Measurements from ENCODE around the gene MED7. TPM values are rescaled to one million over a fixed set of nuclear protein-coding genes. Genes with fewer than 3 reads are reported as not detected.
"Not testable (repeated sequence)": the region's sequence is repeated elsewhere in the genome, so short reads cannot be mapped to it uniquely, and the experiment has no call there.

MED7 gene, protein sequence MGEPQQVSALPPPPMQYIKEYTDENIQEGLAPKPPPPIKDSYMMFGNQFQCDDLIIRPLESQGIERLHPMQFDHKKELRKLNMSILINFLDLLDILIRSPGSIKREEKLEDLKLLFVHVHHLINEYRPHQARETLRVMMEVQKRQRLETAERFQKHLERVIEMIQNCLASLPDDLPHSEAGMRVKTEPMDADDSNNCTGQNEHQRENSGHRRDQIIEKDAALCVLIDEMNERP
- total RNA-seq = 10.2 TPM
- long read RNA-seq, transcript MED7-201 (2 exons, 2,402 nt) = major isoform, 12 of 13 reads
- long read RNA-seq, partial matches to known transcripts = 1 of 13 reads
- long read RNA-seq, other reads (novel, unspliced or antisense) = 0 of 13 reads

DNA sequence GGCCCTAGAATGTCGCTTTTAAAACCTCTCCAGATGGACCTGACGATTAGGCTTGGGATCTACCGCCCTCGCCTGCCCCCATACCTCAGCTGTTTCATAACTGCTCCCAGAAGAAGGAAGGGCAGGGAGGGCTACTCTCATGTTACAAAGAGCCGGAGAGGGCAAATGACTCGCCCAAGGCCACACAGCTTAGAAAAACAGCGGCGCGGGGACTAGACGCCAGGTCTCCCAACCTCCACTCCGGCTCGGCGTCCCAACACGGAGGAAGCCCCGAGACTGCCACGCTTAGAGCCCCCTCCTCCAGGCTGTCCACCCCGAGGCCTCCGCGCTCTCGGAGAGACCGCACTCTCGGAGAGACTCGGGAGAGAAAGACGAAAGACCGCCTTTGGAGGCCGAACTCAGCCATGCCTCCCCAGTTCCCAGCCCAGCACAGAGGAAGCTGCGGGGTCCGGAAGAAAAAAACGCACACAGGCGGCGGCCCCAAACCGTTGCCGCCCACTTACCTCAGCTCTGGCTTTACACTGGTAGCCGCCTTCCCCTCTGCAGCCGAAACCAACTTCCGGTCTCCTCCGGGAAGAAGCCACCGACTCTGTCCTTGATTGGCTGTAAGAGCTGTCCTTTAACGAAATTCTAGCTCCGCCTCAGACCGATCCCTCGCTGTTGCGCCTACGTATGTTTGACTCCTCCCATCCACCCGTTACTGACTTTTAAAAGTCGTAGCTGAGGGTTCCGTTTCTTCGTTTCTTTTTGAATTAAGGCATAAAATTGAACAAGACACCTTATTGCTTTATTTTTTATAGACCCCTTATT is at the start of gene MED7:
MED7 (minus strand) TSS at position 549 of the 810 bp plus-strand sequence. CDS start 3,434 bp downstream, outside the sequence.
- ATAC-seq (peak; percentile 98), DNase-seq (peak; percentile 90)
- intact Hi-C loops (cut with micrococcal nuclease) = no loop called here

DNA sequence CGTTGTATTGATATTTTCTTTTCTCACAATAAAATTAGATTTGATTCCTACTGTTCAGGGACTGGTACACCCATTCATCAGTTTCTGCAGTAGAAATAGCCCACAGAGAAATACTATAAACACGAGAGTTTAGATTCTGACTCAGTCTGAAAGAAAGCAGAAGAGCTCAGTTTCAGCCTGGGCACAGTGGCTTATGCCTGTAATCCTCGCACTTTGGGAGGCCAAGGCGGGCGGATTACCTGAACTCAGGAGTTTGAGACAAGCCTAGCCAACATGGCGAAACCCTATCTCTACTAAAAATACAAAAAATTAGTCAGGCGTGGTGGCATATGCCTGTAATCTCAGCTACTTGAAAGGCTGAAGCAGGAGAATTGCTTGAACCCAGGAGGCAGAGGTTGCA is 46.6 kb upstream of the MED7 start:
- intact Hi-C loops (cut with micrococcal nuclease) = no loop called here
- no peak for DNase-seq
- ATAC-seq = no peak

DNA sequence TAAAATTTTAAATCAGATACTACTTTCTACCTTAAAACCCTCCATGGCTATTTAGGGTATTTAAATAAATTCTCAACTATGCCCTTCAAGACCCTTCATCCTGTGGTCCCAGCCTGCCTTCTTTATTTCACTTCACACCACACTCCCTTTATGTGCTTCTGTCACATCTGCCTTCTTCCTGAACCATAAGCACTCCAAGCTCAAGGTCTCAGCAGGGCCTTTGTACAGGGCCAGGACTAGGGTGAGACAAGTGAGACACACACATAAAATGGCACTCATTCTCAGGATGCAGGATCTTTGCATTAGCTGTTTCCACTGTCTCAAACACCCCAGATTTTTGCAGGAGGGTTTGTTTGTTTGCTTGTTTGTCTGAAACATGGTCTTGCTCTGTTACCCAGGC is 45.6 kb upstream of the MED7 start:
- ATAC-seq = no peak
- intact Hi-C loops (cut with micrococcal nuclease) = no loop called here
- DNase-seq = no peak

DNA sequence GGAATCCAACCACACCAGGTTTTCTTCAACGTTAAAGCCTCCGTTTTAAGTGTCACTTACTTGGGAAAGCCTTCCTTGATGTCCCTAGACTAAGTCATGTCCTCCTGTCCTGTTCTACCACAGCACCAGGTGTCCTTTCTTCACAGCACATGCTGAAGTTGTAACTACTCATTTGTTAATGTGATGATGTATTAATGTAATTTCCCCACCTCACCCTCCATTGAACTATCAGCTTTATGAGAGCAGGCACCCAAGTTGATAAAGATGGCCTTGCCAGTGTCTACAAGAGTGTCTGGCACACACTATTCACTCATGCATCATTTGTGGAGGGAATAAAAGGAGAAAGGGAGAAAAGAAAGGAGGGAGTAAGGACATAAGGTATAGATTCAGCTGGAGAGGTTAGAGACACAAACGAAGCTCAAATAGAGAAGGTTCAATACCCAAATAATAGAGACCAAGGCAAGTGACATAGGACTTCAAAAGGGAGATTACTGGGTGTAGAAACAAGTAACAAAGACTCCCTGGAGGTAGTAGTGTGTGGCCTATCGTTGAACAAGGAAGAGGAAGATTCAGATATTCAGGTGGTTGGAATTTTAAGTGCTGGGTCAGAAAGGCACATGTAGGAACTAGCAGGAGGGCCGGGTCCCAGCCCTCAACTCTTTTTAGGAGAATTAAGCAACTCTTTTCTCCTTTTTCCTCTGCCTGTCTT is 44.5 kb upstream of the MED7 start:
- no peak for DNase-seq
- intact Hi-C loops (cut with micrococcal nuclease) = no loop called here
- ATAC-seq = no peak

DNA sequence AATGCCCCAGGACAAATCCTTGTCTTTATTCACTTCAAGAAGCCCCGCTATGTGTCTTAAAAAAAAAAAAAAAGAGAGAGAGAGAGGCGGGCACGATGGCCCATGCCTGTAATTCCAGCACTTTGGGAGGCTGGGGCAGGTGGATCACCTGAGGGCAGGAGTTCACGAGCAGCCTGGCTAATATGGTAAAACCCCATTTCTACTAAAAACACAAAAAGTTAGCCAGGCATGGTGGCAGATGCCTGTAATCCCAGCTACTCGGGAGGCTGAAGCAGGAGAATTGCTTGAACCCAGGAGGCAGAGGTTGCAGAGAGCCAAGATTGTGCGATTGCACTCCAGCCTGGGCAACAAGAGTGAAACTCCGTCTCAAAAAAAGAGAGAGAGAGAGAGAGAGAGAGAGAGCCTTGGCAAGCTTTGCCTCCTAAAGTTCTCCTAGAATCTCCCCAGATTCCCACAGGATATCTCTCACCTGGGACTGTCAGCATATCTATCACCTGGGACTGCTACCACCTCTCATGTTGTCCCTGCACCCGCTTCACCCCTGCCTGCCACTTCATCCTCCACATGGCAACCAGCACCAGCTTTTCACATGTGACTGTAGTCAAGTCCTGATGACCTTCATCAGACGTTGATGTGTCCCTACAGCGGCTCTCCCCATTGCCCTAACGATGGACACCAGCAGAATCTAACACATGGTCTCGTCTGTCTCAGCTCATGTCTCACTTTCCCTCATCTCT is 43.8 kb upstream of the MED7 start:
- DNase-seq = no peak
- intact Hi-C loops (cut with micrococcal nuclease) = no loop called here

DNA sequence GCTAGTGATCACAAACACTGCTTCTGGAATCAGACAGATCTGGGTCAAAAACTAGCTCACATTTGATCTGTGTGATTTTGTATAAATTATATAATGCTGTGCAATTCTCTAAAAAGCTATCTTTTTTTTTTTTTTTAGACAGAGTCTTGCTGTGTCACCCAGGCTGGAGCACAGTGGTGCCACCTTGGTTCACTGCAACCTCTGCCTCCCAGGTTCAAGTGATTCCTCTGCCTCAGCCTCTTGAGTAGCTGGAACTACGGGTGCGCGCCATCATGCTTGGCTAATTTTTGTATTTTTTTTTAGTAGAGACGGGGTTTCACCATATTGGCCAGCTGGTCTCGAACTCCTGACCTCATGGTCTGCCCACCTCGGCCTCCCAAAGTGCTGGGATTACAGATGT is 42.5 kb upstream of the MED7 start:
- intact Hi-C loops (cut with micrococcal nuclease); DNase-seq; ATAC-seq: not testable (repeated sequence)

More for the DNA sequence above, 43.8 kb upstream of the MED7 start:
- ATAC-seq = no peak

DNA sequence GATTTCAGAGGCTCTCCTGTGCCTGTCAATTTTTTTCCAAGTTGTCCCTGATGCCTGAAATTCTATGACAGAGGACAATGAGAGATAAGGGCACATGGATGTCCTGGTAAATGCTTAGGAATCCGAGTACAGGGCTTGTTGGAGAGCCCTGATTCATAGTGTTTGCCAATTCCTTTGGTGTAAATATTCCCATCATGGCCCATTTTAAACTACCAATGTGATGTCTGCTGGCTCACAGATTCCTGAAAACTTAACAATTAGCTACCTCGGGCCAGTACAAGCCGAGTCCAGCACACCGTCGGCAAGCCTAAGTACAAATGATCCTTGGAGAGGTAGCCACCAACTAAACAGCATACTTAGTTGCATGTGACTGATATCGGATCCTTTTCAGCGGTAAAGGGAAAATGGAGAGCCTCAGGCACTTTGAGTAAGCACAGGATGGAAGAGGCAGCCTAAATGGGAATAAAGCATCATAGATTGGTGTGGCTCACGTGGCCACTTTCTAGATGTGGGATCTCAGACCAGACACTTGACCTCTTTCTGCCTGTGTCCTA is 41.5 kb upstream of the MED7 start:
- no peak for DNase-seq
- ATAC-seq = no peak
- intact Hi-C loops (cut with micrococcal nuclease) = no loop called here

DNA sequence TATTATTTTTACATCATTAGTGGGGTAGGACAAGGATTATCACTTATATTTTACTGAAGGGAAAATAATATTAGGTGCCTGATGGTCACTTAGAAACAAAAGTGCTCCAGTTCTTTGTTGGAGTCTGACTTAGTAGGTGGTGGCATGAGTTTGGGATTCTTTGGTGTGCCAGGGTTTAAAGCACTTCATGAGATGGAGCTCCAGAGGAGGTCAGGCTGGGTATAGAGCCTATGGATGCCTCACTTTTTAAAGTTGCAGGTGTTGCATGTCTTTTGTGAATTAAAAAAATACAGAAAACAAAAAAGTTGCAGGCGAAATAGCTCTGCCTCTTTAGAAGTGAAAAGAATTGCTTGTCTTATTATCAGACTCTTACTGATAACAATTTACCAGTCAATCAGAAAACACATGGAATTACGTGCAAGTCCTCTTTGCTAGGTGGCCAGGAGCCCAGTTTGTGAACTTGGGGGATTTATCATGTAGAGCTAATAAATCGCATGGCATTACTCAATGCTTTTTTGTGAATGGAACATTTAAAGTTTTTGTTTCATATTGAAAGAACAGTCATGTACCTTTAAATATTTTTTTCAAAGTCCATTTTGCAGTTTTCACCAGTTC is 39.6 kb upstream of the MED7 start:
- DNase-seq (no peak), ATAC-seq (no peak)
- intact Hi-C loops (cut with micrococcal nuclease) = no loop called here

DNA sequence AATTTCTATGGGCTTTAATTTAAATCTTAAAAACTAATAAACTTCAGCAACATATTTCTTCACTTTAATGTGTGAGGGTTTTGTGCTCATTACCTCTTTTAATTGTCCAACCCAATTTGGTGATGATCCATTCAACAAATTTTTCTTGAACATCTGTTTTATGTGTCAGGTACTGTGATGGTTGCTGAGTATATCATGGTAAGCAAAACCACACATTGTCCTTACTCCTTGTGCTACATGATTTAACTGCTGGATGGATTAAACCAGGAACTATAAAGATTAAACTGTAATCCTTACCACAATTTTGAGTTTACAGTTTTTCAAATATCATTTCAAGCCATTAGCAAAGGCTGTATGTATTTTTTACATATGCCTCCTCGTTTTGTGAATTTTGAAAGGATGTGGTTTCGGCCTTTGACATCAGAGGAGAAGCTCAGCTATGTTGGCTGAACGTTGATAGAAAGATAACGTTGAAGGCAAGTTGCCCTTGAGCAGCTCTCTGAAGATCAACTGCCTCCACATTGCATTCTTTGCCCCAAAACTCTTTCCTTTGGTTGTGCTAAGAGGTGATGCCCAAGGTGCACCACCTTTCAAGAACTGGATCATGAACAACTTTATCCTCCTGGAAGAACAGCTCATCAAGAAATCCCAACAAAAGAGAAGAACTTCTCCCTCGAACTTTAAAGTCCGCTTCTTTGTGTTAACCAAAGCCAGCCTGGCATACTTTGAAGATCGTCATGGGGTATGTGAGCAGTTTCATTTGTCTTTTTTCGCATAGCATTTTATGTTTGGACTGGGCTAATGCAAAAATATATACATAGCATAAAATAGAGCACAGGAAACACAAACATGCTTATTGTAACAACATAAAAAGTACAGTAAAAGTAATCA is 38.0 kb upstream of the MED7 start, which contains the start of gene ITK:
ITK (plus strand) TSS at position 467 of the 891 bp plus-strand sequence; CDS start at position 605, 138 bp downstream.
- intact Hi-C loops (cut with micrococcal nuclease) = no loop called here
- ATAC-seq (no peak), DNase-seq (no peak)

DNA sequence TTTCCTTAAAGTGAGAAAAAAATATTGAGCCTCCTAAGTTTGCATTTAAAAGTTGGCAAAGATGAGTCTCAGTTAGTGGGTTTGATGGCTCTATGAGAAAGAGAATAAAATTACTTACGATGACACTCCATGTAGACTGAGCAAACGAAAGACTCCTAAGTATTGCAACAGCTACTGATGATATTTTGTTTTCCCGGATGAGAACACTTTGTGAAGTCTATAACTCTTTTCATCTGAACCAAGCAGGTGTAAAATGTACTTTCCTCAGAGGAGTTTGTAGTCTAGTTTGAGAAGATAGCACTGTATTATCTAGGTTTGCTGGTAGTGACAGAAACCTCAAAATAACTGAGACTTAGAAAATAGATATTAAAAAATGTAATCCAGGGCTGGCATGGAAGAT is 36.3 kb upstream of the MED7 start:
- intact Hi-C loops (cut with micrococcal nuclease) = no loop called here
- ATAC-seq (no peak), DNase-seq (no peak)

DNA sequence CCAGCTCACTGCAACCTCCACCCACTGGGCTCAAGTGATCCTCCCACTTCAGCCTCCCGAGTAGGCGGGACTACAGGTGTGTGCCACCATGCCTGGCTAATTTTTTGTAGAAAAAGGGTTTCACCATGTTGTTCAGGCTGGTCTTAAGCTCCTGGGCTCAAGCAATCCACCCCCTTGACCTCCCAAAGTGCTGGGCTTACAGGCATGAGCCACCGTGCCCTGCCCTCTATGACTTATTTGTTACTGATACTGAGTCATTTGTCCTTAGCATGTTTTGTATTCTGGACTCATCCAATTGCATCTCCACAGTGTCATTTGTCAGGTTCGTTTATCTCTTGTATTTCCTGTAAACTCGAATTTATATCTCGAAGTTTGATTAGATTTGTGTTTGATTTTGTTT is 35.3 kb upstream of the MED7 start:
- DNase-seq (no peak), ATAC-seq (no peak)
- intact Hi-C loops (cut with micrococcal nuclease) = no loop called here

DNA sequence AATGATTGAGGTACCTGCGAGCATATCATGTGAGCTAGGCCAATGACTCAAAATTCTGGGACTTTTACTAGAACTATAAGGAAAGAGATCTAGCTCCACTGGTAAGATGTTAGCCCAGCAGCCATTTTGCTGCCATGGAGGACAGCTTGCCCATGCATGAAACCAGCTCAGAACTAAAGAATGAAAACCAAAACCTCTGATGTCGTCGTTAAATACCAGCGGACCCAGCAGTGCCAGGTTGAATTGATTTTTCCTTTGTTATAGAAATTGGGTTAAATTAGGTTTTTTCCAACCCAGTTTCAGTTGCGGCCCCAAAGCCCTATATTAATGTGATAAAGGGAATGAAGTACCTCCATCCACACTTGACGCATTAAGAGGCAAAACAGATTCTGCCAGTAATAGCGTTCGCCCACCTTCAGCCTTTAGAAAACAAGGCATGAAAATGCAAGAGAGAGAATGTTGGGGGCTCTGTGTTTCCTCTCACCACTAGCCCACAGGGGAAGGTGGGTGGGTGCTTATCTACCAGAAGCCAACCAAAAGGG is 32.5 kb upstream of the MED7 start:
- DNase-seq (no peak), ATAC-seq (no peak)
- intact Hi-C loops (cut with micrococcal nuclease) = no loop called here

DNA sequence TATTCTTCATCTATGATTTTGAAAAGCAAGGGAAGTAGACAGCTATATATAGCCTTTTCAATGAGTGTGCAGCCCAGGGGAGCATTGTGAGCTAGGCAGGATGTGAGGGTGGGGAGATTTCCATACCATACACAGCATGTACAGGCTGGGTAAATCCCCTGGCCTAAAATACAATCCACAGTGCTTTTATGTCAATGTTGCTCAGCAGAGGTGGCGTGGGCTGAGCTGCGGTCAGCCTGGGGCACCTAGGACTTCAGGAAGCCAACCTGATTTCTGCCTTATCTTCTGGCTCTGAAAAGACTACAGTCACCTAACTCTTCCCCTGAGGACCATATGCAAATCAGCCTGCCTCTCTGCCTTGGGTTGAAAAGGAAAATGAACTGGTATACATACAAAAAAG is 29.7 kb upstream of the MED7 start:
- ATAC-seq = no peak
- intact Hi-C loops (cut with micrococcal nuclease) = no loop called here

DNA sequence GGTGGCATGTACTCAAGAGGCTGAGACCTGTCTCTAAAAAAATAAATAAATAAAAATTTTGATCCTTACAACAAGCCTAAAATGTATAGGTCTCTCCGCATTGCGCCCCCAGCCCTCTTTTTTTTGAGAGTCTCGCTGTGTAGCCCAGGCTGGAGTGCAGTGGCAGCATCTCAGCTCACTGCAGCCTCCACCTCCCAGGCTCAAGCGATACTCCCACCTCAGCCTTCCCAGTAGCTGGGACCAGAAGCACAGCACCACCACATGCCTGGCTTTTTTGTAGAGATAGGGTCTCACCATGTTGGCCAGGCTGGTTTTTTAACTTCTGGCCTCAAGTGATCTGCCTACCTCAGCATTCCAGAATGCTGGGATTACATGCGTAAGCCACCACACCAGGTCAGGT is 25.6 kb upstream of the MED7 start:
- no peak for ATAC-seq
- intact Hi-C loops (cut with micrococcal nuclease) = no loop called here
- DNase-seq = no peak

More for the DNA sequence above, 29.7 kb upstream of the MED7 start:
- DNase-seq = no peak

DNA sequence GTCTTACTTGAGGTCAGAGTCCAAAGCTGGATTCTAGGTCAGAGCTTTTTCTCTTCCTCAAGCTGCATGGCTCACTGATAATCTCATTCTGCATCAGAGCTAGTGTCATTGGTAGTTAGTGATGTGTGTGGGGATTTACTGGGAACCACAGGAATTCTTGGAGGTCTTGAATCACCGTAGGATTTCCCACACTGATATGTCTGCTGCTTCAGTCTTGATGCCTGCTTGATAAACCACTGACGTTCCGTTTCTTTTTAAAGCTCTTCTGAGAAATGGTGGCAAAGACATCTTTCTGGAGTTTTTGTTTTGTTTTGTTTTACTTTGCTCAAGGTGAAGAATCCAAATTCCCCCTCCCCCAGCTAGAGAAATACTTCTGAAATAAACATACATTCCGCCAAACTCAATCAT is 24.6 kb upstream of the MED7 start:
- DNase-seq = no peak
- no peak for ATAC-seq
- intact Hi-C loops (cut with micrococcal nuclease) = no loop called here

DNA sequence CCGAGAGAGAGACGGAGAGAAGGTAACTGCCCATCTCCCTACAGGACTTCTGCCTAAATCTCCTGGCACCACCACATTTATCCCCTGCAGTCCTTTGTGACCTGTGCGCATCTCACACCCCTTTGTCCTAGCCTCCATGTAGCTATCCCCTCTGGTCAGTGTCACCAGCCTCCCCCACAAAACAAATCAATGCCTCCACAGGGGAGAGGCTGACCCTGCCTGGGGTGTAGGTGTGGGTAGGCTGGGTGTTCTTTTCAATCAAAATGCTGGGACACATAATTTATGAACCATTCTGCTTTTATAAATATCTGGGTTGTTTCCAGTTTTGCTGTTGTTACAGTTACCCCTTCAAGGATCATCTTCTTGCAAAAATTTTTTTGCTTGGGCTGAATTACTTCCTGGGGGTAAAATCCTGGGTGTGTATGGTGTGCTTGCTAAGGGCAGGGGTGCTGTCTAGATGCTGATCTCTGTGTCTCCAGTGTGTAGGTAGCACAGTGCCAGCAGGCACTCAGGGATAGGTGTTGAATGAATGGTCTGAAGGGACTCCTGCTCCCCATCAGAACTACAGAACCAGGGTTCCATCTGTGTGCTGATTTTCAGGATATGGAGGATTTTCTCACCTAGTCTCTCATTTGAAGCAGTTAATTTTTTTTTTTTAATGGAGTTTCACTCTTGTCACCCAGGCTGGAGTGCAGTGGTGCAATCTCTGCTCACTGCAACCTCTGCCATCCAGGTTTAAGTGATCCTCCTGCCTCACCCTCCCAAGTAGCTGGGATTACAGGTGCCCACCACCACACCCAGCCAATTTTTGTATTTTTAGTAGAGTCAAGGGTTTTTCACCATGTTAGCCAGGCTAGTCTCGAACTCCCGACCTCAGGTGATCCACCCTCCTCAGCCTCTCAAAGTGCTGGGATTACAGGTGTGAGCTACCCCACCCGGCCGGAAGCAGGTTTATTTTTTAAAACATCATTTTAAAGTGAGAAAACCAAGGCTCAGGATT is 23.8 kb upstream of the MED7 start, which contains the start of gene GARIN3:
GARIN3 (minus strand) TSS at position 51 of the 1,000 bp plus-strand sequence. CDS start 96 bp downstream, outside the sequence.
- intact Hi-C loops (cut with micrococcal nuclease) = no loop called here
- ATAC-seq (no peak), DNase-seq (no peak)

All from left ventricle myocardium superior (tissue), 1 donor.